Astrocyte (in vitro differentiated cells and primary cell): ENCODE data around the gene SLC12A3. TPM values are rescaled to one million over a fixed set of nuclear protein-coding genes. Genes with fewer than 3 reads are reported as not detected.

Experiments used
- DNase-seq: peaks from one replicate; pipeline ENCODE4 v3.0.0-alpha.2; 2010; ENCODE audit warnings: low read depth
- FAIRE-seq: peaks from 2 replicates; lab custom pipeline; 2011; peaks lifted over from hg19 to GRCh38; lab: Jason Lieb, UNC
- H2AFZ ChIP-seq: 2 replicates; pipeline ENCODE4 v1.6.0; 2012; ENCODE audit warnings: low read depth, low read length, inconsistent platforms
- H3K27ac ChIP-seq: 2 replicates; pipeline ENCODE4 v1.5.1; 2011; ENCODE audit warnings: low read depth, low read length, inconsistent platforms
- H3K27me3 ChIP-seq: 2 replicates; pipeline ENCODE4 v1.6.0; 2011; ENCODE audit warnings: low read length, inconsistent platforms; ENCODE audit not compliant: insufficient read depth
- H3K36me3 ChIP-seq: 2 replicates; pipeline ENCODE4 v1.5.1; 2011; ENCODE audit warnings: low read length, inconsistent platforms; ENCODE audit not compliant: insufficient read depth
- H3K4me1 ChIP-seq: 2 replicates; pipeline ENCODE4 v1.5.1; 2011; ENCODE audit warnings: low read length, inconsistent platforms; ENCODE audit not compliant: insufficient read depth
- H3K4me2 ChIP-seq: 2 replicates; pipeline ENCODE4 v1.6.0; 2012; ENCODE audit warnings: low read length, inconsistent platforms
- H3K4me3 ChIP-seq: 2 replicates; pipeline ENCODE4 v1.5.1; 2011; ENCODE audit warnings: low read depth, mild to moderate bottlenecking, low read length, inconsistent platforms; ENCODE audit not compliant: insufficient read depth
- H3K79me2 ChIP-seq: 2 replicates; pipeline ENCODE4 v1.6.0; 2012; ENCODE audit warnings: mild to moderate bottlenecking, low read length, inconsistent platforms; ENCODE audit not compliant: insufficient read depth
- H3K9ac ChIP-seq: 2 replicates; pipeline ENCODE4 v1.6.0; 2012; ENCODE audit warnings: mild to moderate bottlenecking, low read length, inconsistent platforms
- H3K9me3 ChIP-seq: 2 replicates; pipeline ENCODE4 v1.5.1; 2012; ENCODE audit warnings: low read depth, mild to moderate bottlenecking, low read length, inconsistent platforms; ENCODE audit not compliant: insufficient read depth
- H4K20me1 ChIP-seq: 2 replicates; pipeline ENCODE4 v1.6.0; 2012; ENCODE audit warnings: low read length, inconsistent platforms; ENCODE audit not compliant: insufficient read depth
- H3K27ac Mint-ChIP-seq: one replicate; pipeline ENCODE4 v1.8.0; 2021; ENCODE audit warnings: mild to moderate bottlenecking, mixed read lengths; ENCODE audit not compliant: unreplicated experiment
- H3K27me3 Mint-ChIP-seq: one replicate; pipeline ENCODE4 v1.8.0; 2021; ENCODE audit warnings: low read depth, mixed read lengths; ENCODE audit not compliant: unreplicated experiment
- H3K36me3 Mint-ChIP-seq: one replicate; pipeline ENCODE4 v1.8.0; 2021; ENCODE audit warnings: low read depth, mixed read lengths; ENCODE audit not compliant: unreplicated experiment
- H3K4me1 Mint-ChIP-seq: one replicate; pipeline ENCODE4 v1.8.0; 2021; ENCODE audit warnings: low read depth, mixed read lengths; ENCODE audit not compliant: unreplicated experiment
- H3K4me3 Mint-ChIP-seq: one replicate; pipeline ENCODE4 v1.8.0; 2021; ENCODE audit warnings: mild to moderate bottlenecking, moderate library complexity, mixed read lengths; ENCODE audit not compliant: unreplicated experiment
- H3K9me3 Mint-ChIP-seq: one replicate; pipeline ENCODE4 v1.8.0; 2021; ENCODE audit warnings: mild to moderate bottlenecking, mixed read lengths; ENCODE audit not compliant: unreplicated experiment
- EZH2 ChIP-seq: IDR thresholded peaks from 2 replicates; pipeline ENCODE4 v1.6.1; 2012; ENCODE audit warnings: mild to moderate bottlenecking, low read length, inconsistent platforms; ENCODE audit not compliant: insufficient read depth
- total RNA-seq: library from RNA; stranded (reverse); gene quantifications from 2 replicates; pipeline ENCODE4 v1.2.1, GENCODE V29; 2021
- TF ChIP-seq, protein P1 (sequence below): IDR thresholded peaks from 2 replicates; pipeline ENCODE4 v1.5.1; 2011; ENCODE audit warnings: low read depth, mild to moderate bottlenecking, inconsistent platforms, low read length, moderate library complexity; ENCODE audit not compliant: insufficient read depth

SLC12A3 gene
- total RNA-seq, 1 donor from 2014 or later: 0.18 TPM

DNA sequence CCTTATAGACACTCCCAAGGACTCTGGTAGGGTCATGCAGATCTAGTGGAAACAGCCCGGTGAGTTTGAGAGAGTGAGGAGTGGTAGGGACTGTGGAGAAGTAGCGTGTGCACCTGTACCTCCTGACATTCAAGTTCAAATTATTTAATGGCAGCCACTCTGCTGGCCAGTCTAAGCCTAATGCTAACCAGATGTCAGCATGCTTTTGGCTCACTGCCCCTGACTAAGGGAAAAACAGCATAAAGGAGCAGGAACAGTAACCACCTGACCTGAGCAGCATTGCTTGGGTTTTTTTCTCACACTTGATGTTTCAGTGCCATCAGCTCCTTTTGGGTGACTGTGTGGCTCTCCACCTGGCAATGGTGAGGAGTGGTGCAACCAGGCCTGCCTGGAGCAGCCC is 23.8 kb upstream of the SLC12A3 start:
- Histone ChIP-seq H3K27me3 (no peaks in the 10 kb centered on the region), H3K4me3 (no peak overlapping the region), H2AFZ (no peak overlapping the region), H3K9ac (no peak overlapping the region), H3K27ac (no peak overlapping the region), H3K4me2 (no peak overlapping the region), H3K36me3 (peaks cover 38% of the 10 kb centered on the region), H4K20me1 (no peaks in the 10 kb centered on the region), H3K4me1 (no peaks in the 10 kb centered on the region), H3K79me2 (no peaks in the 10 kb centered on the region), H3K9me3 (no peaks in the 10 kb centered on the region)
- Mint-ChIP-seq H3K27me3 (no peaks in the 10 kb centered on the region), H3K36me3 (peaks cover 29% of the 10 kb centered on the region), H3K4me3 (no peak overlapping the region), H3K4me1 (peaks cover 11% of the 10 kb centered on the region), H3K27ac (no peak overlapping the region), H3K9me3 (no peaks in the 10 kb centered on the region)
- TF ChIP-seq, protein P1, sequence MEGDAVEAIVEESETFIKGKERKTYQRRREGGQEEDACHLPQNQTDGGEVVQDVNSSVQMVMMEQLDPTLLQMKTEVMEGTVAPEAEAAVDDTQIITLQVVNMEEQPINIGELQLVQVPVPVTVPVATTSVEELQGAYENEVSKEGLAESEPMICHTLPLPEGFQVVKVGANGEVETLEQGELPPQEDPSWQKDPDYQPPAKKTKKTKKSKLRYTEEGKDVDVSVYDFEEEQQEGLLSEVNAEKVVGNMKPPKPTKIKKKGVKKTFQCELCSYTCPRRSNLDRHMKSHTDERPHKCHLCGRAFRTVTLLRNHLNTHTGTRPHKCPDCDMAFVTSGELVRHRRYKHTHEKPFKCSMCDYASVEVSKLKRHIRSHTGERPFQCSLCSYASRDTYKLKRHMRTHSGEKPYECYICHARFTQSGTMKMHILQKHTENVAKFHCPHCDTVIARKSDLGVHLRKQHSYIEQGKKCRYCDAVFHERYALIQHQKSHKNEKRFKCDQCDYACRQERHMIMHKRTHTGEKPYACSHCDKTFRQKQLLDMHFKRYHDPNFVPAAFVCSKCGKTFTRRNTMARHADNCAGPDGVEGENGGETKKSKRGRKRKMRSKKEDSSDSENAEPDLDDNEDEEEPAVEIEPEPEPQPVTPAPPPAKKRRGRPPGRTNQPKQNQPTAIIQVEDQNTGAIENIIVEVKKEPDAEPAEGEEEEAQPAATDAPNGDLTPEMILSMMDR: no peak
- TF ChIP-seq EZH2: no peak
- DNase-seq (no peak), FAIRE-seq (no peak)

DNA sequence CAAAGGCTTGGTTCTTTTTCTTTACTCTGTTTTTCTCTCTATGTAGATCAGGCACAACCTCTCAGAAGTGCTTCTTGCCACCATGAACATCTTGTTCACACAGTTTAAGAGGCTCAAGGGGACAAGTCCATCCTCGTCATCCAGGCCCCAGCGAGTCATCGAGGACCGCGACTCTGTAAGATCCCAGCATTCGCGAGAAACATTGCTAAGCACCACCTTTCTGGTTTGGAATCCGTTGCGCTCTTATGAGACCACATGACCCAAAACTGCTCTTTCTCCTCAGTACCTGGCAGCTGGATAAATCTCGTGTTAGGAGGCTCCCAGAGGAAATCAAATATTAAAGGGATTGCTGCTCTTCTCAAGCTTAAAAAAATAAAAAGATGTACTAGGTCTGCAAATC is 23.3 kb upstream of the SLC12A3 start:
- Histone ChIP-seq H3K36me3 (peaks cover 36% of the 10 kb centered on the region), H3K27ac (no peak overlapping the region), H3K4me2 (no peak overlapping the region), H3K9ac (no peak overlapping the region), H3K4me1 (no peaks in the 10 kb centered on the region), H3K27me3 (no peaks in the 10 kb centered on the region), H3K79me2 (no peaks in the 10 kb centered on the region), H3K9me3 (no peaks in the 10 kb centered on the region), H3K4me3 (no peak overlapping the region), H4K20me1 (no peaks in the 10 kb centered on the region), H2AFZ (no peak overlapping the region)
- no peak overlapping the region for H3K27ac Mint-ChIP-seq
- H3K36me3 Mint-ChIP-seq: peaks cover 29% of the 10 kb centered on the region
- DNase-seq: no peak
- peaks cover 11% of the 10 kb centered on the region for H3K4me1 Mint-ChIP-seq
- no peak for FAIRE-seq
- TF ChIP-seq, protein P1: no peak
- TF ChIP-seq EZH2: no peak
- H3K27me3 Mint-ChIP-seq: no peaks in the 10 kb centered on the region
- no peak overlapping the region for H3K4me3 Mint-ChIP-seq
- H3K9me3 Mint-ChIP-seq: no peaks in the 10 kb centered on the region

DNA sequence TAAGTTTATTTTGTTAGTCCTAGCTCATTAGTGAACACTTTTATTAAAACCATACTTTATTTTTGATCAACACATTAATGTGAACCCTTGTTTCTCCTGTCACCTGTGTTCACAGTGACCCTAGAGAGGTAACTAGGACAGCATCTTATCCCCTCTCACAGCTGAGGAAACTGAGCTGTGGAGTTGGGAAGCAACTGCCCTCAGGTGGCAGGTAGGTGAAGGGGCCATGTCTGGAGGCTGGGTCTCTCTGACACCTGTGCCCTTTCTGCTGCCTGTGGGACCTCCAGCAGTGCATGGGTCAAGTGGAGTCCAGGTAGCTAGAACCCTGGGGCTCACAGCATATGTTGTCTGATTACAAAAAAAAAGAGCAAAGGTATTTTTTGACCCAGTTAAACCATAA is 22.9 kb upstream of the SLC12A3 start:
- Histone ChIP-seq H3K9ac (no peak overlapping the region), H3K9me3 (no peaks in the 10 kb centered on the region), H3K4me2 (no peak overlapping the region), H3K27me3 (no peaks in the 10 kb centered on the region), H3K79me2 (no peaks in the 10 kb centered on the region), H3K4me3 (no peak overlapping the region), H3K27ac (no peak overlapping the region), H3K36me3 (peaks cover 32% of the 10 kb centered on the region), H4K20me1 (no peaks in the 10 kb centered on the region), H2AFZ (no peak overlapping the region), H3K4me1 (no peaks in the 10 kb centered on the region)
- TF ChIP-seq EZH2: no peak
- TF ChIP-seq, protein P1: no peak
- no peaks in the 10 kb centered on the region for H3K27me3 Mint-ChIP-seq
- DNase-seq (no peak), FAIRE-seq (no peak)
- H3K27ac Mint-ChIP-seq: no peak overlapping the region
- no peak overlapping the region for H3K4me3 Mint-ChIP-seq
- H3K36me3 Mint-ChIP-seq: peaks cover 29% of the 10 kb centered on the region
- H3K9me3 Mint-ChIP-seq: no peaks in the 10 kb centered on the region
- peaks cover 11% of the 10 kb centered on the region for H3K4me1 Mint-ChIP-seq
